ENCODE data around the gene TECRL.

The TECRL gene, protein sequence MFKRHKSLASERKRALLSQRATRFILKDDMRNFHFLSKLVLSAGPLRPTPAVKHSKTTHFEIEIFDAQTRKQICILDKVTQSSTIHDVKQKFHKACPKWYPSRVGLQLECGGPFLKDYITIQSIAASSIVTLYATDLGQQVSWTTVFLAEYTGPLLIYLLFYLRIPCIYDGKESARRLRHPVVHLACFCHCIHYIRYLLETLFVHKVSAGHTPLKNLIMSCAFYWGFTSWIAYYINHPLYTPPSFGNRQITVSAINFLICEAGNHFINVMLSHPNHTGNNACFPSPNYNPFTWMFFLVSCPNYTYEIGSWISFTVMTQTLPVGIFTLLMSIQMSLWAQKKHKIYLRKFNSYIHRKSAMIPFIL
- total RNA-seq: 0 to 0.11 (median 0) reads per million in 9 experiments

- DNase-seq: no peak
- Mint-ChIP-seq H3K27ac (no peak within 1 kb of the TSS), H3K27me3 (no peaks in the 10 kb centered on the region), H3K36me3 (ENCODE audit: insufficient read depth) (no peaks in the 10 kb centered on the region), H3K4me1 (ENCODE audit: low read depth in 2 of 2) (no peaks in the 10 kb centered on the region), H3K9me3 (peaks cover 3 to 13% of the 10 kb centered on the region in 2 donors), H3K4me3 (no peak within 1 kb of the TSS)
- ATAC-seq (replicated peaks): no peak
Measured at GRCh38 chr4:64409300-64409699, at the start of gene TECRL. TECRL (minus strand) TSS chr4:64409450; CDS start chr4:64409351, 99 bp downstream.

DNA sequence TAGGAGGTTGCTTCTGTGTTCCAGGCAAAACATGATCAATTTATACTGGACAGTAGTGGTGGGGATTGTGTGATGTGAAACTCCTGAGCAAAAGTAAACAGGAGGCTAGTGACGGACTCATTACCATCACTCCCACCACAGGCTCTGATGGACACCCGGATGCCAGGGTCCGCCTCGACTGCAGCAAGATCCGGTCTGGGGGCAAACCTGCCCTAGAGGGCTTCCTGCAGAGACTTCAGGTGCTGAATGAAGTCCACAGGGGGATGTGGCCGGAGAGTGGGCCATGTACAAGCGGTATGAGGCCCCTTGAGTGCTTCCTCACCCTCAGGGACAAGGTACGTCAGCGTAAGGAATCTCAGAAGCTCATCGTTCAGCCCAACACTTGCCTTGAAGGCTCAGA is 23.4 kb upstream of the TECRL start:
- no peak for ATAC-seq (replicated peaks)
- H3K27me3 Mint-ChIP-seq: no peaks in the 10 kb centered on the region
- no peak overlapping the region for H3K4me3 Mint-ChIP-seq
- peaks cover 9 to 25% of the 10 kb centered on the region in 2 donors for H3K9me3 Mint-ChIP-seq
- DNase-seq: no peak
- no peaks in the 10 kb centered on the region for H3K36me3 Mint-ChIP-seq (ENCODE audit: insufficient read depth)
- no peaks in the 10 kb centered on the region for H3K4me1 Mint-ChIP-seq (ENCODE audit: low read depth in 2 of 2)
- no peak overlapping the region for H3K27ac Mint-ChIP-seq

DNA sequence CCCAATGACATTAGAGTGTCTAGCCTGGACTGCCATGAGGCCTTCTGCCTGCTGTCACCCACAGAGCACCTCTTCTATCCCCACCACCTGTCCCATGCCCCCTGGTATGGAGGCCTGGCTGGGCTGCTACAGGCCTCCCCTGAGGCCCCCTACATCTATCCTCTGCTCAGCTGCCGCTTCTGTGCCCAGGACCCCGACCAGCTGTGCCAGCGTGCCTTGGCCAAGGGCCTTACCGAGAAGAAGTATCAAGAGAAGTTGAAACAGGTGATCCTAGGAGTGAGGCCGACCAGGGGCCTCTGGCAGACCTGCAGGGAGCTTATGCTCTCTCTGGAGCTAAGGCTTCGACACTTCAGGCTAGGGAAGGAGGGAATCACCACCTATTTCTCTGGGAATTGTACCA is 21.7 kb upstream of the TECRL start:
- DNase-seq: no peak
- H3K36me3 Mint-ChIP-seq (ENCODE audit: insufficient read depth): no peaks in the 10 kb centered on the region
- H3K27me3 Mint-ChIP-seq: no peaks in the 10 kb centered on the region
- no peaks in the 10 kb centered on the region for H3K4me1 Mint-ChIP-seq (ENCODE audit: low read depth in 2 of 2)
- H3K27ac Mint-ChIP-seq: no peak overlapping the region
- H3K9me3 Mint-ChIP-seq: peaks cover 9 to 21% of the 10 kb centered on the region in 2 donors
- no peak for ATAC-seq (replicated peaks)
- no peak overlapping the region for H3K4me3 Mint-ChIP-seq

DNA sequence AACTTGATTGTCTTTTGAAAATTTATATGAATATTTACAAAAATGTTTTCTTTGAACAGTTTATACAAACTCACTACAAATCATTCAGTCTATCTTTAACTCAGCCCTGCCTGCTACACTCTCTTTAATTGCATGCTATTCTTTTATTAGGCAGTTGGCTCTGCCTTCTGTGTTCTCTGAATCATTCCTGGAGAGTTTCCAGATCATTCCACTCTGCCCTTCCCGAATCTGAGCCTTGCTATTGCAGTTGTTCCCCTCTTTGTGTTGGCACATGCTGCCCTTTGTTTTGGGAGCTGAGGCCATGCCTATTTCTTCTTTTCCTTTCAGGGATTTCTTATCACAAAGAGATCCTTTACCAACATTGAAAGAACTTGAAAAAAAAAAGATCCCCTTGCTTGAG is 8.7 kb upstream of the TECRL start:
- Mint-ChIP-seq H3K4me1 (ENCODE audit: low read depth in 2 of 2) (no peaks in the 10 kb centered on the region), H3K9me3 (peaks cover 4 to 9% of the 10 kb centered on the region in 2 donors), H3K36me3 (ENCODE audit: insufficient read depth) (no peaks in the 10 kb centered on the region), H3K27ac (no peak overlapping the region), H3K4me3 (no peak overlapping the region), H3K27me3 (no peaks in the 10 kb centered on the region)
- no peak for DNase-seq
- ATAC-seq (replicated peaks): no peak

DNA sequence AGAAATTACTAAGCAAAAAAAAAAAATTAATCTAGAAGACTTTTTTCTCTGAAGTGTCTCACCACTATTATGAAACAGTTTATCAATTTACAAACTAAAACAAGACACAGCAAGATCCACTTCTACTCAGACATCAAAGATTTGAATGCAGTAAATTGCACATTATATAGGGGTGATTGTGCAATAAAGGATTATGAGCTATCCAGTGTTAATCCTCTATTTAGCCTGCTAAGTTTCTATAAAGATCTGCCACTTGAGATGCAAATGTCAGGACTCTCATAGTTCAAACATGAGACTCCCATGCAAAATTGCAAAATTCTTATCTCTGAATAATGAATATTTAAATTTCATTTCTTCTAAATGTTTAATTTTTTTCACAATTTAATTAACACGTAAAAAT is 2.2 kb downstream of the TECRL start:
- H3K9me3 Mint-ChIP-seq: peaks cover 13 to 20% of the 10 kb centered on the region in 2 donors
- DNase-seq (no peak), ATAC-seq (replicated peaks) (no peak)
- no peak overlapping the region for H3K4me3 Mint-ChIP-seq
- H3K27ac Mint-ChIP-seq: no peak overlapping the region
- H3K27me3 Mint-ChIP-seq: no peaks in the 10 kb centered on the region
- H3K36me3 Mint-ChIP-seq (ENCODE audit: insufficient read depth): no peaks in the 10 kb centered on the region
- no peaks in the 10 kb centered on the region for H3K4me1 Mint-ChIP-seq (ENCODE audit: low read depth in 2 of 2)

DNA sequence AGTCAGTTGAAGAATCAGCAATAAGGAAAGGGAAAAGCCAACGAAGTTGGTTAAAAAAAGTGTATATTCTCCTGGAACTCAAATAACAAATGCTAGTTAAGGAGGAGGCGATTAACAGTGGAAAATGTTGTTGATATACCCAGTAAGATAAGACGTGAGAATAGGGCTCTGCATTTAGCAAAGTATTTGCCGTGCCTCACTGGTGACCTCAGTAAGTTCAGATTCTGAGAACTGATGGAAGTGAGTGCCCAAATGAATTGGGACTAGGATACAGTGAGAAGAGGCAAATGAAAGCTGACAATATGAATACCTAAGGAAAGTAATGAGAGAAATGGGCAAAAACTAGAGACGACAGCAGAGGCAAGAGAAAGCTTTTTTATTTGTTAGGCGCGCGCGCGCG is 3.5 kb downstream of the TECRL start:
- Mint-ChIP-seq H3K4me3 (no peak overlapping the region), H3K27me3 (no peaks in the 10 kb centered on the region), H3K36me3 (ENCODE audit: insufficient read depth) (no peaks in the 10 kb centered on the region), H3K9me3 (peaks cover 13 to 29% of the 10 kb centered on the region in 2 donors), H3K4me1 (ENCODE audit: low read depth in 2 of 2) (no peaks in the 10 kb centered on the region), H3K27ac (no peak overlapping the region)
- DNase-seq (no peak), ATAC-seq (replicated peaks) (no peak)

GRCh38 chr4:64402684-64403083 is 6.6 kb downstream of the TECRL start:
- ATAC-seq (replicated peaks): no peak
- no peaks in the 10 kb centered on the region for H3K27me3 Mint-ChIP-seq
- no peaks in the 10 kb centered on the region for H3K36me3 Mint-ChIP-seq (ENCODE audit: insufficient read depth)
- peaks cover 14 to 40% of the 10 kb centered on the region in 2 donors for H3K9me3 Mint-ChIP-seq
- no peak overlapping the region for H3K4me3 Mint-ChIP-seq
- H3K27ac Mint-ChIP-seq: no peak overlapping the region
- H3K4me1 Mint-ChIP-seq (ENCODE audit: low read depth in 2 of 2): no peaks in the 10 kb centered on the region
- no peak for DNase-seq

GRCh38 chr4:64399313-64400109 is 9.7 kb downstream of the TECRL start:
- H3K27me3 Mint-ChIP-seq: no peaks in the 10 kb centered on the region
- H3K27ac Mint-ChIP-seq: no peak overlapping the region
- H3K4me3 Mint-ChIP-seq: no peak overlapping the region
- no peak for DNase-seq
- H3K36me3 Mint-ChIP-seq (ENCODE audit: insufficient read depth): no peaks in the 10 kb centered on the region
- peaks cover 20 to 40% of the 10 kb centered on the region in 2 donors for H3K9me3 Mint-ChIP-seq
- no peak for ATAC-seq (replicated peaks)
- no peaks in the 10 kb centered on the region for H3K4me1 Mint-ChIP-seq (ENCODE audit: low read depth in 2 of 2)

- H3K4me1 Mint-ChIP-seq (ENCODE audit: low read depth in 2 of 2): no peaks in the 10 kb centered on the region
- no peaks in the 10 kb centered on the region for H3K27me3 Mint-ChIP-seq
- no peaks in the 10 kb centered on the region for H3K36me3 Mint-ChIP-seq (ENCODE audit: insufficient read depth)
- peaks cover 14 to 32% of the 10 kb centered on the region in 2 donors for H3K9me3 Mint-ChIP-seq
- DNase-seq (no peak), ATAC-seq (replicated peaks) (no peak)
- H3K27ac Mint-ChIP-seq: no peak overlapping the region
- H3K4me3 Mint-ChIP-seq: no peak overlapping the region
Measured at GRCh38 chr4:64394469-64394868, 14.8 kb downstream of the TECRL start.

DNA sequence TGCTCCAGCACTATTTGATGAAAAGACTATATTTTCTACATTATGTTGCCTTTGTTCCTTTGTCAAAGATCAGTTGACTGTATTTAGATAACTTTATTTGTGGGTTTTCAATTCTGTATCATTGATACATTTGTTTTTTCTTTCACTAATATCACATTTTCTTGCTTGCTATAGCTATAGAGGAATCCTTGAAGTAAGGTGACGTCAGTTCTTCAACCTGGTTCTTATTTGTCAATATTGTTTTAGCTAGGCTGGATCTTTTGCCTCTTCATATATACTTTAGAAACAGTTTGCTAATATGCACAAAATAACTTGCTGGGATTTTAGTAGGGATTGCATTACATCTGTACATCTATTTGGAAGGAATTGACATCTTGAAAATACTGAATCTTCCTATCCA is 21.0 kb downstream of the TECRL start:
- DNase-seq (no peak), ATAC-seq (replicated peaks) (no peak)
- Mint-ChIP-seq H3K27ac (no peak overlapping the region), H3K4me1 (ENCODE audit: low read depth in 2 of 2) (no peaks in the 10 kb centered on the region), H3K27me3 (no peaks in the 10 kb centered on the region), H3K36me3 (ENCODE audit: insufficient read depth) (no peaks in the 10 kb centered on the region), H3K4me3 (no peak overlapping the region), H3K9me3 (peaks cover 8 to 19% of the 10 kb centered on the region in 2 donors)

- Mint-ChIP-seq H3K27ac (no peak overlapping the region), H3K9me3 (peaks cover 8 to 21% of the 10 kb centered on the region in 2 donors), H3K36me3 (ENCODE audit: insufficient read depth) (no peaks in the 10 kb centered on the region), H3K27me3 (no peaks in the 10 kb centered on the region), H3K4me3 (no peak overlapping the region), H3K4me1 (ENCODE audit: low read depth in 2 of 2) (no peaks in the 10 kb centered on the region)
- DNase-seq: no peak
- no peak for ATAC-seq (replicated peaks)
Measured at GRCh38 chr4:64385220-64385619, 24.0 kb downstream of the TECRL start.

- no peak for ATAC-seq (replicated peaks)
- H3K4me1 Mint-ChIP-seq (ENCODE audit: low read depth in 2 of 2): no peaks in the 10 kb centered on the region
- no peaks in the 10 kb centered on the region for H3K27me3 Mint-ChIP-seq
- no peak for DNase-seq
- H3K36me3 Mint-ChIP-seq (ENCODE audit: insufficient read depth): no peaks in the 10 kb centered on the region
- no peak overlapping the region for H3K27ac Mint-ChIP-seq
- no peak overlapping the region for H3K4me3 Mint-ChIP-seq
- H3K9me3 Mint-ChIP-seq: peaks cover 8 to 21% of the 10 kb centered on the region in 2 donors
Measured at GRCh38 chr4:64384237-64385203, 24.7 kb downstream of the TECRL start.

DNA sequence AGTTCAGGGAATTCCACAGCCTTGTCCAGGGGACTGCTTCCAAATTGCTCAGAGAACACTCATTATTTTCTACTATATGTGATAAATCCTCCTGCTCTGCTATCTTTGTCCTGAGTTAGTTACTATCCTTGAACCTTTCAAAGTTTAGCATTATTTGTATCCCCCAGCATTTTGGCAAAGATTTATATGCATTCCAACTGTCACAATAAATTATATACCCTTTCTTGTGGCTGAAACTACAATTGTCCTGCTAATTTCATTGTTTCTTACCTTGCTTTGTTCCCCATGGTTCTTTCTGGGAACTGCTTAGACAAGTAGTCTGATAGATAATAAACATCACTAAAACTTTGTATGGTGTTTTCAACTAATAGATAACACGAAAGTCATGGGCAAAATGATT is 40.5 kb downstream of the TECRL start:
- no peak overlapping the region for H3K27ac Mint-ChIP-seq
- H3K27me3 Mint-ChIP-seq: no peaks in the 10 kb centered on the region
- no peak for DNase-seq
- no peaks in the 10 kb centered on the region for H3K36me3 Mint-ChIP-seq (ENCODE audit: insufficient read depth)
- peaks cover 7 to 10% of the 10 kb centered on the region in 2 donors for H3K9me3 Mint-ChIP-seq
- H3K4me1 Mint-ChIP-seq (ENCODE audit: low read depth in 2 of 2): no peaks in the 10 kb centered on the region
- ATAC-seq (replicated peaks): no peak
- H3K4me3 Mint-ChIP-seq: no peak overlapping the region

All from effector memory CD8-positive, alpha-beta T cell (primary cell).